ENCODE results near the gene CDKN1A. TPM values are rescaled to one million over a fixed set of nuclear protein-coding genes. Genes with fewer than 3 reads are reported as not detected.

Gene CDKN1A
- total and polyA plus RNA-seq, 9 of the 15 experiments (the other 6 are each of a cell fraction or from before 2014, with no cell fraction given) = 0.25 to 8.1 (median 5.1) TPM

- 0 out of 2 replicates have a peak, but pooled peaks have one; percentile 11 for TF ChIP-seq THAP12 (CRISPR knock-in tag; IDR thresholded peaks at IDR 0.05)
- peak; percentile 70 for TF ChIP-seq MEIS2 (IDR thresholded peaks at IDR 0.05; ENCODE audit: partially characterized antibody)
- TF ChIP-seq GTF3C2 (IDR thresholded peaks at IDR 0.05; ENCODE audit: borderline replicate concordance, extremely low read depth, insufficient read length) = no peak
- 0 out of 2 replicates have a peak, but pooled peaks have one; percentile 69 for TF ChIP-seq RBM14 (IDR thresholded peaks at IDR 0.05; ENCODE audit: borderline replicate concordance, insufficient read depth, low read depth, low read length)
- peak; percentile 30 for TF ChIP-seq PHF20 (IDR thresholded peaks at IDR 0.05; ENCODE audit: partially characterized antibody)
Observed at GRCh38 chr6:36678488-36679042, at the start of gene CDKN1A (continued).

Data from K562 (cell line).